ENCODE results near the gene ISG20L2.

DNA sequence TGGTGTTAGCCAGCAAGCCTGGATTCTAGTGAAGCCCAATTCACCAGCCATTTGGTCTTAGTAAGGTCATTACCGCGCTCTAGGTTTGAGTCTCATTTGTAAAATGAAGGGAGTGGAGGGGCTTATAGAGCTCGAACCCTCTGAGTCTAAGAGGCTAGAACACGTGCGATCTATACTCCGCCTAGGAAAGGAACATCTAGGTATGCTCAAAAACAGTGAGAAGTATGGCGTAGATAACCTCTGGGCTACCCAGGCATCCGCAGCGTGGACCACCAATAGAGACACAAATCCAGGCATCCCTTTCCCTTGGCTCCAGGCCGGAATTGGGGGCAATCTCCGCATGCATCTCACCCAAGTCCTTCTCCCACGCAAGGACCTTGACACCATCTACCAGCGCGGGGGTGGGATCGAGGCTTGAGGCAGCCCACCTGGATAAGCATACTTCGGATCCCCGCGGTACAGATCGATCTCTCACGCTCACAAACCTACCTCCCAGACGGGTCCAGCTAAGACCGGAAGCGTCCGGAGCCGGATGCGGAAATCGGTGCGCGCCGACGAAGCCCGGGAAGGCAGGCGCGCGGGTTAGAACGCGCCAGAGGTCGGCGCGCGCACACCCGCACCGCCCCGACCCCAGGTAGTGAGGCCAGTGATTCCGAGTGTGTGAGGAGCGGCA, 504 bp downstream of the ISG20L2 start, which contains the start of gene METTL25B:
- TF ChIP-seq, protein P1, sequence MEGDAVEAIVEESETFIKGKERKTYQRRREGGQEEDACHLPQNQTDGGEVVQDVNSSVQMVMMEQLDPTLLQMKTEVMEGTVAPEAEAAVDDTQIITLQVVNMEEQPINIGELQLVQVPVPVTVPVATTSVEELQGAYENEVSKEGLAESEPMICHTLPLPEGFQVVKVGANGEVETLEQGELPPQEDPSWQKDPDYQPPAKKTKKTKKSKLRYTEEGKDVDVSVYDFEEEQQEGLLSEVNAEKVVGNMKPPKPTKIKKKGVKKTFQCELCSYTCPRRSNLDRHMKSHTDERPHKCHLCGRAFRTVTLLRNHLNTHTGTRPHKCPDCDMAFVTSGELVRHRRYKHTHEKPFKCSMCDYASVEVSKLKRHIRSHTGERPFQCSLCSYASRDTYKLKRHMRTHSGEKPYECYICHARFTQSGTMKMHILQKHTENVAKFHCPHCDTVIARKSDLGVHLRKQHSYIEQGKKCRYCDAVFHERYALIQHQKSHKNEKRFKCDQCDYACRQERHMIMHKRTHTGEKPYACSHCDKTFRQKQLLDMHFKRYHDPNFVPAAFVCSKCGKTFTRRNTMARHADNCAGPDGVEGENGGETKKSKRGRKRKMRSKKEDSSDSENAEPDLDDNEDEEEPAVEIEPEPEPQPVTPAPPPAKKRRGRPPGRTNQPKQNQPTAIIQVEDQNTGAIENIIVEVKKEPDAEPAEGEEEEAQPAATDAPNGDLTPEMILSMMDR (IDR thresholded peaks at IDR 0.05; ENCODE audit: extremely low read depth in 1 of 2, insufficient read depth in 1 of 2, low read depth in 1 of 2, low read length in 2 of 2) = no peak
- TF ChIP-seq POLR2AphosphoS5 (IDR thresholded peaks at IDR 0.05; ENCODE audit: insufficient read depth, low read depth, low read length) (peak; percentile 37), FOS (IDR thresholded peaks at IDR 0.05; ENCODE audit: borderline replicate concordance, insufficient read depth, low read length) (no peak), POLR2A (IDR thresholded peaks at IDR 0.05; ENCODE audit: low read depth, low read length) (peak; percentile 78), JUN (IDR thresholded peaks at IDR 0.05; ENCODE audit: borderline replicate concordance, insufficient read depth, insufficient read length, low read depth) (no peak)
- TF ChIP-seq, protein P2, sequence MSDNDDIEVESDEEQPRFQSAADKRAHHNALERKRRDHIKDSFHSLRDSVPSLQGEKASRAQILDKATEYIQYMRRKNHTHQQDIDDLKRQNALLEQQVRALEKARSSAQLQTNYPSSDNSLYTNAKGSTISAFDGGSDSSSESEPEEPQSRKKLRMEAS (IDR thresholded peaks at IDR 0.05; ENCODE audit: insufficient read depth, insufficient read length) = no peak

Measured in endothelial cell of umbilical vein (primary cell).